Measurements from ENCODE around the gene NCOR1.
A peak's percentile ranks its signal among the peaks of the same experiment; 100 is the strongest.

Gene NCOR1

DNA sequence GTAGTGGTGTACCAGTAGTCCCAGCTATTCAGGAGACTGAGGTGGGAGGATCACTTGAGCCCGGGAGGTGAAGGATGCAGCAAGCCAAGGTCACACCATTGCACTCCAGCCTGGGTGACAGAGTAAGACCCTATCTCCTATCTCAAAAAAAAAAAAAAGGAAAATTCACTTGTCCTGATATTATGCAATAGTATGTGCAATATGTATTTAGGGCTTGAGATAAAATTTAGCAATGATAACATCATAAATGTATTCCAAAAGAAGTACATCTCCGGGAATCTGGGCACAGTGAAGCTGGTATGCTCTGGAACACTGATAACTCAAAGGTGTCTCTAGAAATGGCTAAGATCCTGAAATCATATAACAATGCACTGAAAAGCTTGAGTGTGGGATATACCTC lies 74.5 kb downstream of the NCOR1 start:
- H3K27ac ChIP-seq = peak overlapping the region; percentile 75
- TF ChIP-seq ZFX (IDR thresholded peaks at IDR 0.05) = no peak

DNA sequence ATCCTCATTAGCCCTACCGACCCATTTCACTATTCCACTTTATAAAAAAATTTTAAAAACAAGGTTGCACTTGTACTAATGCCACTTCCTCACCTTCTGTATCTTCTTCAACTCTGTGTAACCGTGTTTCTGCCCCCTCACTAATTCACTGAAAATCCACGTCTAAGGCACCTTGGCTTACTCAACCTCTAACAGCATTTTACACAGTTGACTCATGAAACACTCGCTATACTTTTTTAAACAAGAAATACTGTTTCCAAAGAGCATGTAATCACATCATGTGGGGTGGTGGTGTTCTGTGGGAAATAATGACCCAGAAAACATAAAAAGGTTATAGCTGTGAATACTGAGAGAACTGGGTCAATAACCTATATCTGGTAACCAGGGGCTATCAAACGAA lies 79.9 kb downstream of the NCOR1 start:
- TF ChIP-seq, protein P1, sequence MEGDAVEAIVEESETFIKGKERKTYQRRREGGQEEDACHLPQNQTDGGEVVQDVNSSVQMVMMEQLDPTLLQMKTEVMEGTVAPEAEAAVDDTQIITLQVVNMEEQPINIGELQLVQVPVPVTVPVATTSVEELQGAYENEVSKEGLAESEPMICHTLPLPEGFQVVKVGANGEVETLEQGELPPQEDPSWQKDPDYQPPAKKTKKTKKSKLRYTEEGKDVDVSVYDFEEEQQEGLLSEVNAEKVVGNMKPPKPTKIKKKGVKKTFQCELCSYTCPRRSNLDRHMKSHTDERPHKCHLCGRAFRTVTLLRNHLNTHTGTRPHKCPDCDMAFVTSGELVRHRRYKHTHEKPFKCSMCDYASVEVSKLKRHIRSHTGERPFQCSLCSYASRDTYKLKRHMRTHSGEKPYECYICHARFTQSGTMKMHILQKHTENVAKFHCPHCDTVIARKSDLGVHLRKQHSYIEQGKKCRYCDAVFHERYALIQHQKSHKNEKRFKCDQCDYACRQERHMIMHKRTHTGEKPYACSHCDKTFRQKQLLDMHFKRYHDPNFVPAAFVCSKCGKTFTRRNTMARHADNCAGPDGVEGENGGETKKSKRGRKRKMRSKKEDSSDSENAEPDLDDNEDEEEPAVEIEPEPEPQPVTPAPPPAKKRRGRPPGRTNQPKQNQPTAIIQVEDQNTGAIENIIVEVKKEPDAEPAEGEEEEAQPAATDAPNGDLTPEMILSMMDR (conservative IDR thresholded peaks at IDR 0.05) = no peak
- TF ChIP-seq ZFX (IDR thresholded peaks at IDR 0.05) = no peak
- H3K27ac ChIP-seq = no peak overlapping the region

DNA sequence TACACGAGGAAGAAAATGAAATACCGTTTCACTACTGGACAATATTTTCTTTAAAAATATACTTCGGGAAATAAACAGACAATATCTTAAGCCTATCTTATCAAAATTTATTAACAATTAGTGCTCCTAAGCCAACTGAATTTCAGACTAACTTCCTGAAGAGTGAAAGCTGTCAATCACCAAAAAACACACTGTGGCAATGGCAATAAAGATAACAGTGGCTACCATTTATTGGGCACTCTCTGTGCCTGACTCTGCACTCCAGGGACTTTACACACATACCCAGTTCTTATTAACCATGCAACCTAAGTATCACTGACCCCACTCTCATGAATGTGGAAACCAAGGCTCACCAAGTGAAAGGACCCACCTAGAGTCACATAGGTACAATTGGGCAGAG lies 83.7 kb downstream of the NCOR1 start:
- H3K27ac ChIP-seq = no peak overlapping the region; the same call in 1 of the 2 replicates
- TF ChIP-seq, protein P1 (conservative IDR thresholded peaks at IDR 0.05) = no peak
- TF ChIP-seq ZFX (IDR thresholded peaks at IDR 0.05) = no peak

DNA sequence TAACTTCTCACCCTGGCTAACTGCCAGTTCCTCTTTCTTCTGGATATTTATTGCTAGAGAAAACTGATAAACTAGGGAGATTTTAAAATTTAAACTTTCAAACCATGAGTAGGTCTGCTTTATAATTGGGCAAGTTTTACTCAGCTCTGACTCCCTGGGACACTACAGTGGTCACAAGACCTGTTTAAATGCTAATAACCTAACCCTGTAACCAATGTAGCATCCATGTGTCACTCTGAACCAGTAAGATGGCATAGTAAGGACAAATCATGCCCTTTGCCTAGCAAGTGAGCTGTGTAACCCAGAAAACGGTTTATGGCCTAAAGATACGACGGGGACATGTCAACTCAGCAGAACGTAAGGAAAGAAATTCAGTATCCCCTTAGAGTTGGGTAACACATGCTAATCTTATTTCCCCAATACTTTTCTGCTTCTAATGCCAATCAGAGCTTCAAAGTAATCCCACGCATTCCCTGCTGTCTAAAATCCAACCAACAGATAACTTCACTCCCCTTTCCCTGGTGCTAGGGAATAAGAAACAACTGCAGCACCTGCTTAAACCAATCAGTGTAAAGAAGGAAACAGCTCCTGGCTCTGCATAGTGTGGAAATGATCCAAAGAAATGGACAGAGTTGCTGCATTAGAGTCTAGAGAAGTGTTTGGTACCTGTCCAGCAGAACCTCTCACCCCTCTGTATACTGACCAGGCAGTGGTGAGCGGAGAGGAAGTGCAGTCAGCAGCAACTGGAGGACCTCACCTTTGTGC lies 85.7 kb downstream of the NCOR1 start:
- TF ChIP-seq ZFX (IDR thresholded peaks at IDR 0.05) = no peak
- TF ChIP-seq, protein P1 (conservative IDR thresholded peaks at IDR 0.05) = no peak

DNA sequence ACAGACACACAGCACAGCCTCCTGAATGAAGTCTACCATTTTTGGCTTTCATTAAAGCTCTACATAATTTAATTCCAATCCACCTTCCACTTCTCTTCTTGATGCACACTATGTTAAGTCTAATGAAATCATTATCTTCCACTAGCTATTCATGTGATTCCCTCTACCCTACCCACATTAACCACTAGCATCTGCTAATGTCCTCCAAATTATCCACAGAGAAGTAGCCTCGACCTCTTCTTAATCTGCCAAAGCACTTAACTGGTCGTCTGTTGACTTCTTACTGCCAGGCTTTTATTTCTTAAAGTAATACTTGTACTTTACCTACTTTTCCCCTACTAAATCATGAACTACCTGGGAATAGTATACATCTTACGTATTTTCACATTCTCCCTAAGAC lies 91.8 kb downstream of the NCOR1 start:
- H3K27ac ChIP-seq = no peak overlapping the region

More for the DNA sequence above, 85.7 kb downstream of the NCOR1 start:
- H3K27ac ChIP-seq = peak overlapping the region; percentile 41; the same call in 1 of the 2 replicates

GRCh38 chr17:16122697-16123434 lies 92.5 kb downstream of the NCOR1 start:
- no peak overlapping the region for H3K27ac ChIP-seq
- no peak for TF ChIP-seq ZFX (IDR thresholded peaks at IDR 0.05)
- TF ChIP-seq, protein P1 (conservative IDR thresholded peaks at IDR 0.05) = no peak

More for the DNA sequence above, 91.8 kb downstream of the NCOR1 start:
- TF ChIP-seq ZFX (IDR thresholded peaks at IDR 0.05) = no peak
- TF ChIP-seq, protein P1 (conservative IDR thresholded peaks at IDR 0.05) = no peak

DNA sequence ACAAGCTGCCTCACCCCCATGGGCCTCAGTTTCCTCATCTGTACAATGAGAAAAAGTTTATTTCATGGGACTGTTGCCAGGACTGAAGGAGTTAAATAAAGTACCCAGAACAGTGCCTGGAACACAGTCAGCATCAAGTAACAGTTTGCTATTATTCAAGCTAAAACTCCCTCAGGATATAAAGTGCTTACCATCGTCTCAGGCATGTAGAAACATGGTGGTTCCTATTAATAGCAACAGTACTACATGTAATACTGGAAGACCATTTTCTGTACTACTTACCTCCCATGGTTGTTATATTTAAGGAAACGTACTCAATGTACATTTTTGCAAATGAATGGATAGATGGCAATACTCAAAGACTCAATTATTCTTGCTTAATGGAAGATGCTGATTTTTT lies 93.4 kb downstream of the NCOR1 start:
- H3K27ac ChIP-seq = no peak overlapping the region
- no peak for TF ChIP-seq ZFX (IDR thresholded peaks at IDR 0.05)
- TF ChIP-seq, protein P1 (conservative IDR thresholded peaks at IDR 0.05) = no peak

Data from C4-2B (cell line).